Right atrium auricular region (tissue), 2 donors: ENCODE measurements around the gene NT5DC4. TPM values are rescaled to one million over a fixed set of nuclear protein-coding genes. Genes with fewer than 3 reads are reported as not detected.

Experiments
- DNase-seq: peaks from one replicate; pipeline ENCODE4 v3.0.0-alpha.2; 2019; ENCODE audit warnings: low spot score
- H3K27ac ChIP-seq, 2 donors: fragments of 200-600 bp; sonication (generic); 1 replicate in 1 of 2; 2 replicates in 1 of 2; pipeline ENCODE4 v1.5.1; 2016 to 2019
- H3K27me3 ChIP-seq, 2 donors: fragments of 200-600 bp; sonication (generic); one replicate each; pipeline versions ENCODE4 v1.5.1 to v1.6.0; 2017 to 2019
- H3K36me3 ChIP-seq: fragments of 200-600 bp; sonication (generic); one replicate; pipeline ENCODE4 v1.5.1; 2016
- H3K4me1 ChIP-seq, 2 donors: fragments of 200-600 bp; sonication (generic); one replicate each; pipeline versions ENCODE4 v1.5.1 to v1.6.0; 2017 to 2019
- H3K4me3 ChIP-seq, 2 donors: fragments of 200-600 bp; sonication (generic); 1 replicate in 1 of 2; 2 replicates in 1 of 2; pipeline ENCODE4 v1.5.1; 2017 to 2019; ENCODE audit warnings: mild to moderate bottlenecking in 1 of 2, moderate library complexity in 1 of 2
- H3K9me3 ChIP-seq, 2 donors: fragments of 200-600 bp; sonication (generic); one replicate each; pipeline ENCODE4 v1.5.1; 2019
- total RNA-seq, 2 donors: library from RNA; depleted of rRNA; stranded (reverse); fragments of >200 nt; gene quantifications; one replicate each; pipeline ENCODE4 v1.1.0, GENCODE V29; 2016
- TF ChIP-seq, protein P1 (sequence below), 2 donors: fragments of 200-600 bp; sonication (generic); IDR thresholded peaks; one replicate each; pipeline ENCODE4 v1.5.1; 2019; ENCODE audit warnings: antibody characterized with exemption in 2 of 2

Gene NT5DC4
- total RNA-seq, 2 donors from 2014 or later, result not detected

DNA sequence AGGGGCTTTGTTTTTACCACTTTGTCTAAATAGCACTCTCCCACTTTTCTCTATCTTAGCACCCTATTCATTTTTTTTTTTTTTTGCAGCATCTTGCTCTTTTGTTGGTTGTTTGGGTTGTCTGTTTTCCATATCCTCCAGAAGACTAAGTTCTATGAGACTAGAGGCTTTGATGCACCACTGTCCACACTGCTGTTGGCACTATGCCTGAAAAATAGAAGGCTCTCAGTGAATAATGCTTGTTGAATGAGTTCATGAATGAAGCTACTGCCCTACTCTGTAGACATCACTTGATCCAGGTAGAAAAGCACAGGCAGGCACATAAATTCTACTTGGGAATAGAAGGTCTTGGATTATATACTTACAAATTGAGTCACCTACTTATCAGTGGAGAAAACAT is 56.2 kb downstream of the NT5DC4 start:
- DNase-seq, result no peak
- TF ChIP-seq, protein P1, sequence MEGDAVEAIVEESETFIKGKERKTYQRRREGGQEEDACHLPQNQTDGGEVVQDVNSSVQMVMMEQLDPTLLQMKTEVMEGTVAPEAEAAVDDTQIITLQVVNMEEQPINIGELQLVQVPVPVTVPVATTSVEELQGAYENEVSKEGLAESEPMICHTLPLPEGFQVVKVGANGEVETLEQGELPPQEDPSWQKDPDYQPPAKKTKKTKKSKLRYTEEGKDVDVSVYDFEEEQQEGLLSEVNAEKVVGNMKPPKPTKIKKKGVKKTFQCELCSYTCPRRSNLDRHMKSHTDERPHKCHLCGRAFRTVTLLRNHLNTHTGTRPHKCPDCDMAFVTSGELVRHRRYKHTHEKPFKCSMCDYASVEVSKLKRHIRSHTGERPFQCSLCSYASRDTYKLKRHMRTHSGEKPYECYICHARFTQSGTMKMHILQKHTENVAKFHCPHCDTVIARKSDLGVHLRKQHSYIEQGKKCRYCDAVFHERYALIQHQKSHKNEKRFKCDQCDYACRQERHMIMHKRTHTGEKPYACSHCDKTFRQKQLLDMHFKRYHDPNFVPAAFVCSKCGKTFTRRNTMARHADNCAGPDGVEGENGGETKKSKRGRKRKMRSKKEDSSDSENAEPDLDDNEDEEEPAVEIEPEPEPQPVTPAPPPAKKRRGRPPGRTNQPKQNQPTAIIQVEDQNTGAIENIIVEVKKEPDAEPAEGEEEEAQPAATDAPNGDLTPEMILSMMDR (IDR thresholded peaks at IDR 0.05), result no peak
- Histone ChIP-seq H3K4me3 (no peak overlapping the region), H3K27ac (no peak overlapping the region), H3K36me3 (no peaks in the 10 kb centered on the region), H3K9me3 (no peaks in the 10 kb centered on the region), H3K4me1 (no peaks in the 10 kb centered on the region), H3K27me3 (no peaks in the 10 kb centered on the region)

DNA sequence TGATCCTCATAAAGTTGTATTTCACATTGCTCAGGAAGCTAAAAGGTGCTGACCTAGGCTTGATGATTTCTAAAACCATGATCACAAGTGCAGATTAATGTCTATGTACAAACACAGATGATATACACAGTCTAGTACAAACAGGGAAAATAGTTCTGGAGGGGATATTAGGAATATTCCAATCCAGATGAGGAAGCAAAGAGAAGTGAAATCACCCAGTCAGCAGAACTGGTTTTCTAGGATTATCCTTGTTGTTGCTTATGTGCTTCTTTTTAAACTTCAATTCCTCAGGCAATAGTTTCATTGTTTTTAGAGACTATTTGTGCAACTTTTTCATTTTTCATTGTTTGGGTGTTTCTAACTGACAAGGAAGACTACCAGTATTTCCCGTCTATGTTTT is 58.8 kb downstream of the NT5DC4 start:
- no peak overlapping the region for H3K4me3 ChIP-seq
- H3K27me3 ChIP-seq, result no peaks in the 10 kb centered on the region
- no peak for DNase-seq
- no peaks in the 10 kb centered on the region for H3K4me1 ChIP-seq
- TF ChIP-seq, protein P1 (IDR thresholded peaks at IDR 0.05), result no peak
- no peak overlapping the region for H3K27ac ChIP-seq
- no peaks in the 10 kb centered on the region for H3K9me3 ChIP-seq
- H3K36me3 ChIP-seq, result no peaks in the 10 kb centered on the region

DNA sequence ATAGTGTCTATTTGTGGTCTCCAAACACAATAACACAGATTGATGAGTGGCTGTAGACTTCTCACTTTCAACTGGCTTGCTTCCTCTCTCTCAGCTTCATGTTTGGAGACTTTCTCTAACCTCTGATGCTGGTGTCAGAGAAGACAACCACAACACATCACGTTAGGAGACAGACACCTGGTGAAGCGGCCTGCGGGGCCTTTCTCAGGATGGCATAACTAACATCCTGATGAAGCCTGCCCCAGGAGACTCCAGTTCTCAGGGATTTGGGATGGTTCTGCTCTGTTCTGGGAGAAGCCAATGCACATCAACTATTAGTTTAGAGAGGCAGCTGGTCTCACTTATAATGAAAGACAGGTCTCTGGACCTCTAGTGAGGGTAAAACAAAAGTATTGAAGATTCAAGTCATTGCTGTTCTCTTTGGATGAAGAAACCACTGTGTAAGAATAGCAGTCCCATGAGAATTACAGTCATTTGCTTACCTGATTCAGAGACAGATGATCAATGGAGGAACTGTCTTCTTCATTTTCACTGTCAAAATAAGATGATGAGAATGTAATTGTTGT is 61.5 kb downstream of the NT5DC4 start:
- H3K27me3 ChIP-seq, result no peaks in the 10 kb centered on the region
- H3K9me3 ChIP-seq, result no peaks in the 10 kb centered on the region
- TF ChIP-seq, protein P1 (IDR thresholded peaks at IDR 0.05), result no peak
- no peak for DNase-seq
- H3K4me3 ChIP-seq, result no peak overlapping the region
- H3K27ac ChIP-seq, result no peak overlapping the region
- H3K36me3 ChIP-seq, result no peaks in the 10 kb centered on the region
- H3K4me1 ChIP-seq, result no peaks in the 10 kb centered on the region

DNA sequence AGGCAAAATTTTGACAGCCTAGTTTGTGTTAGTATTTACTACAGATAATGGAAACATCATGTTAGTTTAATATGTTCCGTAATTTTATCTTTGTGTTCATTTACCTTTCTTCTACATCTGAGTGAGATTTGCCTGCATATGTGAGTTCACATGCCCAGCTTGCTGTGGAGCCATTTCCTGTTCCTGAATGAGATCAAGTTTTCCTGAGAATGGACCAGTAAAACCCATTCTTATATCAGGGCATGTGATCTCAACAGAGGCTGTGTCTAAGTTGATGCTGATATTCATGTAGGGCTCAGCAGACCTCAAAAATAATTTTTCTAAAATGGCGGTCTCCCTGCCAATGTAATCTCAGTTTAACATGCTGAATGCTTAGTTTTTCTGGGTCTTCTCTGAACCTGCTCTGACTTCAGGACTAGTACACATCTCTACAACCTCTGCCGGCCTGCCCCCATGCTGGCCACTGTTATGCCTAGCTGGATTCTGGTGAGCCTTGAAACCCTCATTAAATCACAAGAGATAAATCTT is 62.4 kb downstream of the NT5DC4 start:
- H3K36me3 ChIP-seq, result no peaks in the 10 kb centered on the region
- H3K4me3 ChIP-seq, result no peak overlapping the region
- no peaks in the 10 kb centered on the region for H3K27me3 ChIP-seq
- no peak overlapping the region for H3K27ac ChIP-seq
- DNase-seq, result no peak
- H3K9me3 ChIP-seq, result no peaks in the 10 kb centered on the region
- TF ChIP-seq, protein P1 (IDR thresholded peaks at IDR 0.05), result no peak
- H3K4me1 ChIP-seq, result no peaks in the 10 kb centered on the region

DNA sequence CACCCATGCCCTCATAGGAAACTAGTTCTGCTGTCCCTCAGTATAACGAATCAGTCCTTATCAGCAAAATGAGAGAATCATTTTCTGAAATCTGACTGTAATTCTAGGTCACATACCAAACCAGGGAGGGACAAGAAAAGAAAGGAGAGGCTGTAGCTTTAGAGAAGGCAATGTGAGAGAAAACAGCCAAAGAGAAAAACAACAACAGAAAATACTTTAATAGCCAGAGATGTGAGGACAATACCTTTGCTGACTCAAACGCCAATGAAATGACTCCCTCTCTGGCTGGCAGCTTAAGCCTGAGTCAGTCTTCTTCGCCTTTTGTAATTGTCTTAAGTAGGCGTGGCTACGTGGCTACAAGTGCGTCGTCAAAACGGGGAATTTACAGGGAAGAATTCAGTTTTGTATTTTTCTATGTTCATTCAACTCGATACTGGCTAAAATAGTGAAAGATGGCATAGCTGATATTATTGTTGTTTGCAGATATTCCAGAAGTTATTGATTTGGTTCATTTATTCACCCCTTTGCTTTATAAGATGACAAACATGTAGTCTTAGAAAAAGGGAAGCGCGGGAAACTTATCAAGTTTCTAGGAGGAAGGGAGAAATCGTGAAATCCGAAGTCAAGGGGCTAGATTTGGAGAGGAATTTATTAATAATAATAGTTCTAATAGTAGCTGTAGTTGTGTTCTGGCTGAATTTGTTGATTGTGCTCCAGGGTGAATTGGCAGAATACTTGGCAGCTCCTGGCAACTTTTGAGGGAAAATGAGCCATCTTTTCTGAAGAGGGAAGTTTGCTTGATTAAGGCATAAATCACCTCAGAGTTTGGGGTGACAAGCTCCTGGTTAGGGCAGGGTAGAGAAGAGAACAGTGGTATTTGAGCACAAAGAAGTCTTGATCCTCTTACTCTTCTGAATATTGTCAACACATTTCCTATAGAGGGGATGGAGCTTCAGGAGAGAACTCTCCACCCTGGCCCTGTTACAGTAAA is 63.7 kb downstream of the NT5DC4 start, which contains the start of gene IL1A:
IL1A (minus strand) TSS at position 295 of the 991 bp plus-strand sequence. CDS start 723 bp downstream, outside the sequence.
- DNase-seq, result no peak
- Histone ChIP-seq H3K9me3 (no peaks in the 10 kb centered on the region), H3K27me3 (no peaks in the 10 kb centered on the region), H3K36me3 (no peaks in the 10 kb centered on the region), H3K27ac (no peak within 1 kb of the TSS), H3K4me1 (no peaks in the 10 kb centered on the region), H3K4me3 (no peak within 1 kb of the TSS)
- TF ChIP-seq, protein P1 (IDR thresholded peaks at IDR 0.05), result no peak
